Mucosa of gallbladder (tissue), 1 donor: ENCODE data around the gene PRB3. TPM values are rescaled to one million over a fixed set of nuclear protein-coding genes. Genes with fewer than 3 reads are reported as not detected.
A peak's percentile ranks its signal among the peaks of the same experiment; 100 is the strongest.

Experiments used
- DNase-seq: peaks from one replicate; pipeline ENCODE4 v3.0.0-alpha.2; 2020; ENCODE audit warnings: low spot score
- total RNA-seq: library from RNA; stranded (reverse); gene quantifications from one replicate; pipeline ENCODE4 v1.2.1, GENCODE V29; 2021
- donor health status: DM: no; HTN: no; CAD: no.

PRB3 gene
- total RNA-seq = not detected

- DNase-seq = no peak
Measured at GRCh38 chr12:11269607-11270006, at the start of gene PRB3. Gene PRB3, minus strand, starts transcription at chr12:11269707. Its CDS starts 38 bp downstream, at chr12:11269669.

- DNase-seq = no peak
Measured at GRCh38 chr12:11310336-11310735, 40.8 kb upstream of the PRB3 start, which contains the start of gene PRB4. Gene PRB4, minus strand, starts transcription at chr12:11310436. Its CDS starts 38 bp downstream, at chr12:11310398.

- DNase-seq = no peak
Measured at GRCh38 chr12:11307143-11307542, 37.6 kb upstream of the PRB3 start.

DNA sequence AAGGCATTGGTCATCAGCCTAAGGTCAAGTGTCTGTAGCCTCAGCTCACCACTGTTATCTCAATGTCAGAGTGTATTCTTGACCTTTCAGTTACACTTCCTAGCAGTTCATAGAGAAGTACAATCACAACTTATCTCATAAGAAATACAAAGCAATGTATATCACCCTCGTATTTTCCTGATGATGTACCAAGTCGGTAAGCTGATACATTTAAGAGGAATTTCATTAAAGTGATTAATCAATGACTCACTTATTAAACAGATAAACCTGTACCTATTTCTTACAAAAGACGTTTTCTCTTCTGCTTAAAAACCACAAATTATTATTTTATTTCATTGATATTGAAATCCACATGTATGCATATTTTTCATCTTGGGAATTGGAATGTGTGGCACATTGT lies 3.9 kb upstream of the PRB3 start:
- no peak for DNase-seq

DNA sequence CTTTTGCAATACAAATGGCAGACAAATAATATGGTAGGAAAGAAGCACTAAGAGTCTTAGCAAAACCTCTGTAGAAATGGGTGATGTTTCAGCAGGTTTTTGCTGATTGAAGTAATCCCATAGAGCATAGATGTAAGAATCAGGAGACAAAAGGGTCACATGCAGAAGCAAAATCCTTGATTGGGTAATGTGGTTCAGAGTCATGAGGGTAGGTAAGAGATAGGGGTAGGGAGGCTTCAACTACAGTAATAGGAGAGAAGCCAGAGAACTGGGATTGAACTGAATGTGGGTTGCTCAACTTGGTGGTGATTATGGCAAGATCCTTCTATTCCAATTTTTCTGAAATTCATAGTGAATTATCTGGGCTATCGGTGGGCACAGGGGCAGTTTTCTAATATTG lies 5.0 kb downstream of the PRB3 start:
- no peak for DNase-seq

GRCh38 chr12:11246489-11246888 lies 23.0 kb downstream of the PRB3 start:
- DNase-seq = no peak

DNA sequence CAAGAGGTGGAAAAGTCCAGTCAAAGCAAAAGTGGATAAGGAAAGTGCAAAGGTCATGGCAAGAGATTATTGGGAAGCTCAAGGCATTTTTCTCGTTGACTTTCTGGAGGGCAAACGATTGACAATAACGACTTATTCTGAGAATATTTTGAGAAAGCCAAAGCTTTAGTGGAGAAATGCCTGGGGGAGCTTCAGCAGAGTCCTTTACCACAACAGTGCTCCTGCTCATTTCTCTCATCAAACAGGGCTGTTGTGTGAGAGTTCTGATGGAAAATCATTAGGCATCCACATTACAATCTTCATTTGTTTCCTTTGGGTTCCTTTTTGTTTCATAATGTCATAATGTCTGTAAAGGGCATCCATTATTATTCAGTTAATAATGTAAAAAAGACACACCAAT lies 26.9 kb downstream of the PRB3 start:
- no peak for DNase-seq

- DNase-seq = no peak
Measured at GRCh38 chr12:11240348-11240930, 29.1 kb downstream of the PRB3 start.

DNA sequence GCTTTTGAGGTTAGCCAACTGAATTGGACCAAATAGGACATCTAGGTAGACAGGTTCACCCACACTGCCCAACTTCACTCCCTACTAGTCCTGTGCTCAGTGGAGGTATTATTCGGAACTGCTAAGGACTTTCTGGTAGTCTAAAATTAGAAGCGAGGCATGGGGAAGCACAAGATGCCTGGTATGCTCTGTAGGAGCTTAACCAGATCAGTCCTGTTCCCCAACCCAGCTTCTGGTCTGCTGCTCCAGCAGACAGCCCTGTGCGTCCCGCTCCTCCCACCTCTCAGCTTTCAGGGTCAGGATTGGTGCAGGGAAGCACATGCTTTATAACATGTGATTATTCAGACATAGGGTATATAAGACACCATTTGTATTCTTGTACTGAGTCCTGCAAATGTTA lies 31.2 kb downstream of the PRB3 start:
- no peak for DNase-seq

GRCh38 chr12:11233532-11233931 lies 36.0 kb downstream of the PRB3 start:
- DNase-seq = no peak

GRCh38 chr12:11228296-11228879 lies 41.1 kb downstream of the PRB3 start:
- DNase-seq = peak; percentile 35

GRCh38 chr12:11227373-11227772 lies 42.1 kb downstream of the PRB3 start:
- no peak for DNase-seq

Other genes with a start within 250 kb of the PRB3 start
- gene TAS2R19, start 247.1 kb downstream of the PRB3 start, total RNA-seq = 1.9 TPM
- 3.1 TPM for gene TAS2R31, start 238.3 kb downstream of the PRB3 start, total RNA-seq
- gene TAS2R46, start 207.4 kb downstream of the PRB3 start, total RNA-seq = 0.46 TPM
- gene TAS2R43, start 177.4 kb downstream of the PRB3 start, total RNA-seq = 0.35 TPM
- 1.7 TPM for gene TAS2R30, start 135.1 kb downstream of the PRB3 start, total RNA-seq
- gene SMIM10L1, start 98.5 kb downstream of the PRB3 start, total RNA-seq = 11.9 TPM
- not detected for gene TAS2R42, start 82.8 kb downstream of the PRB3 start, total RNA-seq
- not detected for gene PRB4, start 40.7 kb upstream of the PRB3 start, total RNA-seq
- gene PRB2, start 125.9 kb upstream of the PRB3 start, total RNA-seq = not detected